ENCODE measurements around the gene DYNLT2B.

GRCh38 chr3:196246612-196247308 is 71.3 kb downstream of the DYNLT2B start:
- TF ChIP-seq EZH2 (IDR thresholded peaks at IDR 0.05; ENCODE audit: insufficient read depth, poor library complexity, severe bottlenecking), result no peak
- no peak for TF ChIP-seq EZH2phosphoT487 (IDR thresholded peaks at IDR 0.05; ENCODE audit: insufficient read depth, low read depth)
